Heart left ventricle (tissue), 13 donors: ENCODE data around the gene AVPI1.

Experiments used
- POLR2A ChIP-seq, 2 donors: fragments of 450-650 bp; IDR thresholded peaks; one replicate each; pipeline ENCODE4 v1.6.1; 2017; ENCODE audit warnings: antibody characterized with exemption in 2 of 2, mild to moderate bottlenecking in 2 of 2, moderate library complexity in 2 of 2
- TF ChIP-seq, protein P1 (sequence below), 12 donors: fragments of 200-600 bp; sonication (generic) in 4 of 12; IDR thresholded peaks; one replicate each; pipeline versions ENCODE4 v1.5.0 to v1.8.0; 2018 to 2022; ENCODE audit warnings: antibody characterized with exemption in 12 of 12, mild to moderate bottlenecking in 5 of 12
- donor health status: ischemic (EF 13 %, LVEDD 7.1; RV severe dilation, severe dysfunction).
- donor health status: DM: no; HTN: yes; CAD: no.
- donor health status: DM: no; HTN: no; CAD: no.
- donor health status: ischemic (EF 25% LVEDD 6.9; RV normal size, moderate dysfunction).
- donor health status: ischemic (EF 25% LVEDD 5.7; RV mildly dilated, moderate dysfunction).
- donor health status: ischemic (EF 35%, LVEDD 5.7; RV mildly dilated, moderate dysfunction).
- donor health status: nonischemic (EF 11% LVEDD 7.7; RV severe dilation, severe dysfunction).
- donor health status: DM: yes; HTN: yes; CAD: no.
- donor health status: PGD.
- donor health status: ischemic (EF 29% LVEDD 5.4; RV normal size, mild dysfunction).
- donor health status: nonischemic (EF 23%, LVEDD 6.1; RV moderate dilation, normal function).

GRCh38 chr10:97632949-97633884 is 53.8 kb downstream of the AVPI1 start, which contains the start of gene MORN4:
- TF ChIP-seq, protein P1, sequence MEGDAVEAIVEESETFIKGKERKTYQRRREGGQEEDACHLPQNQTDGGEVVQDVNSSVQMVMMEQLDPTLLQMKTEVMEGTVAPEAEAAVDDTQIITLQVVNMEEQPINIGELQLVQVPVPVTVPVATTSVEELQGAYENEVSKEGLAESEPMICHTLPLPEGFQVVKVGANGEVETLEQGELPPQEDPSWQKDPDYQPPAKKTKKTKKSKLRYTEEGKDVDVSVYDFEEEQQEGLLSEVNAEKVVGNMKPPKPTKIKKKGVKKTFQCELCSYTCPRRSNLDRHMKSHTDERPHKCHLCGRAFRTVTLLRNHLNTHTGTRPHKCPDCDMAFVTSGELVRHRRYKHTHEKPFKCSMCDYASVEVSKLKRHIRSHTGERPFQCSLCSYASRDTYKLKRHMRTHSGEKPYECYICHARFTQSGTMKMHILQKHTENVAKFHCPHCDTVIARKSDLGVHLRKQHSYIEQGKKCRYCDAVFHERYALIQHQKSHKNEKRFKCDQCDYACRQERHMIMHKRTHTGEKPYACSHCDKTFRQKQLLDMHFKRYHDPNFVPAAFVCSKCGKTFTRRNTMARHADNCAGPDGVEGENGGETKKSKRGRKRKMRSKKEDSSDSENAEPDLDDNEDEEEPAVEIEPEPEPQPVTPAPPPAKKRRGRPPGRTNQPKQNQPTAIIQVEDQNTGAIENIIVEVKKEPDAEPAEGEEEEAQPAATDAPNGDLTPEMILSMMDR (IDR thresholded peaks at IDR 0.05): no peak
- no peak for TF ChIP-seq POLR2A (IDR thresholded peaks at IDR 0.05)
